ENCODE measurements around the gene NUP62.

NUP62 gene

DNA sequence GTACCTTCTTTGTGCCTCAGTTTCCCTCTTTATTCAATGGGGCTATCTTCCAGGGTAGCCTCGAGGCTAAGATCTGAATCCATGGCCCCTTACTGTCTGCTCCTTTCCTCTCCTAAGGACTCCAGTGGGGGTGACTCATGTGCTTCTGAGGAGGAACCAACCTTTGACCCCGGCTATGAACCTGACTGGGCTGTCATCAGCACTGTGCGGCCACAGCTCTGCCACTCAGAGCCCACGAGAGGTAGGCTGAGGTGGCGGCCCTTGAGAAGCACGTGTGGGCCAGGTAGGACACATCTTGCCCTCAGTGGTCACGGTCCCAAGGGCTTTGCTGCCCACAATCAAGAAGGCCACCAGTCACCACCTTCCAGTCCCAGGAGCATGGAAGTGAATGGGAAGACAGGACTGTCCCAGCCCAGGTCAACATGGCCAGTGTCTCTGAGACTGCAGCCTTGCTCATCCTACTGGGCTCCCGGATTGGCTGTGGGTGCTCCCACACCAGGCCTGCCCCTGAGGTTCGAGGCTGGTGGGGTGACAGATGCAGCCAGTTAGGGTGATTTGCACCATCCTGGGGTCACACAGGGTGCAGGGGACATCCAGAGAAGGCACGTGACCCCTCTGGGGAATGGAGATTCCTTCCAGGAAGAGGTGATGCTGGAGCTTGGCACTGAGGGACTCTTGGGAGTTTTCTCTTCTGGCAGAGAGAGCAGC is 49.0 kb downstream of the NUP62 start:
- no peak for DNase-seq (ENCODE audit: low read depth)

DNA sequence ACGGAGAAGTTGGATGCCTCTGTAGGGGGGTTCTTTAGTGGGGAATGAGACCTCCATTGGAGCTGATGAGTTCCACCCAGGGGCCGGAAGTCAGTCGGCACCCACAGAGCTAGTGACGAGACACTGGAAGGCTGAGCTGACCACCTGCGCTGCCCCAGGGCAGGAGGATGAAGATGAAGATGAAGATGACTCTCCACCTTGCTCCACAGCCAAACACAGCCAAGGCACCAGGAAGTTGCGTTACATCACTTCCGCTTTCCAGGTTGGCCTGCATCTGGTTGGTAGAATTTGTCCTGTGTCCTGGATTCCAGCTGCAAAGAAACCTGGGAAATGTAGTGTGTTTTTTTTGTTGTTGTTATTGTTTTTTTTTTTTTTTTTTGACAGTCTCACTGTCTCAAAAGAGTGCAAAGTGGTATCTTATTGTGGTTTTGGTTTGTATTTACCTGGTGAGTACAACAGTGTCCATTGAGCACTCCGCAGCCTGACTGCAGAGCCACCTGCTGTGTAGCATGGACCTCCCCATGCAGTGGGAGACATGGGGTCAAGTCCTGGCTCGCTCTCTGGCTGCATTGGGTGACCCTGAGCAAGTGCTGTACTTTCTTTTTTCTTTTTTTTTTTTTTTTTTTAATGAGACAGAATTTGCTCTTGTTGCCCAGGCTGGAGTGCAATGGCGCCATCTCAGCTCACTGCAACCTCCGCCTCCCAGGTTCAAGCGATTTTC is 49.9 kb downstream of the NUP62 start:
- DNase-seq (ENCODE audit: low read depth) = no peak

DNA sequence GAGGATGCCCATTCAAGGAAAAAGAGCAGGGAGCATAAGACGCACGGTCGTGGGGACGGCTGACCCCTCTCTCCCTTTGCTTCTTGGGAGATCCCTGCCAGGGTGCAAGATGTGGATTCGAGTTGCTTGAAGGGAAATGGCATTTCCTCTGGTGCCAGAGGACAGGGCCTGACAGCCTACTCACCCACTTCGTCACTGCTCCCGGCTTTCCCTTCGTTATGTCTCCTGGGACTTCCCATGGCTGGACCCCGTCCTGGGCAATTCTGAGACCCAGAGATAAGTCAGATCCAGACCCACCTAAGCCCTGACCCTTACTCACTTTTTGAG is 50.6 kb downstream of the NUP62 start:
- DNase-seq (ENCODE audit: low read depth) = no peak

DNA sequence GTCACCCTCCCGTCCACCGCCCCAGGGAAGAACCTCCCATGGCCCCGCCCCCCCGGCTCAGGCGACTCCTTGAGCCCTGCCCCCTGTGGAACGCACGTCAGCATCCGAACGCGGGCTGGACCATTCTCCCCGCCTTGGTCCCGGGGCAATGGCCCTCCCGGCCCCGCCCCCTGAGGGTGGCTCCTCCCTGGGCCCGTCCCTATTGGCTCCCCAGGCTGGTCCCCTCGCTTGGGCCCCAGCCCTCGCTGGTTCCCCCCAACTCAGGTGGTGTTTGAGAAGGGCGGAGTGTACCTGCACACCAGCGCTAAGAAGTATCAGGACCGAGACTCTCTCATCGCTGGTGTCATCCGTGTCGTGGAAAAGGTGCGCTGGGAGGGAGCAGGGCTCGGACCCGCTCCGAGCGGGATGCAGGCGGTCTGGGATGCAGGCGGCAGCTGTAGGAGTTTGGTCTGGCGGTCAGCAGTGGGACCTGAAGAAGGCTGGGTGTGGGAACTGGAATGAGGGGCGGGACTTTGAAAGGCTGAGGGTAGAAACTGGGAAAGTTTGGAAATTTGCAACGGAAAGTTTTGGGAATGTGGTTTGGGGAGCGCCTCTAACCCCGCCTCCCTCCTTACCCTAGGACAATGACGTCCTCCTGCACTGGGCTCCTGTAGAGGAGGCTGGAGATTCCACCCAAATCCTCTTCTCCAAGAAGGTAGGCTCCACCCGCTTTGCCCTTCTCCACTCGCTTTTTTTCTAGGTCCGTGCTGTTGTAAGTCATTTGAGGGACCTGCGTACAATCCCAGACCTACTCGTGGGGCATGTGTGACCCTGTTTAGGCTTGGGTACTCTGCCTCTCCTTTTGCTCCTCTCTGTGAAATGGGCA is 51.2 kb downstream of the NUP62 start:
- DNase-seq (ENCODE audit: low read depth) = peak; percentile 88

DNA sequence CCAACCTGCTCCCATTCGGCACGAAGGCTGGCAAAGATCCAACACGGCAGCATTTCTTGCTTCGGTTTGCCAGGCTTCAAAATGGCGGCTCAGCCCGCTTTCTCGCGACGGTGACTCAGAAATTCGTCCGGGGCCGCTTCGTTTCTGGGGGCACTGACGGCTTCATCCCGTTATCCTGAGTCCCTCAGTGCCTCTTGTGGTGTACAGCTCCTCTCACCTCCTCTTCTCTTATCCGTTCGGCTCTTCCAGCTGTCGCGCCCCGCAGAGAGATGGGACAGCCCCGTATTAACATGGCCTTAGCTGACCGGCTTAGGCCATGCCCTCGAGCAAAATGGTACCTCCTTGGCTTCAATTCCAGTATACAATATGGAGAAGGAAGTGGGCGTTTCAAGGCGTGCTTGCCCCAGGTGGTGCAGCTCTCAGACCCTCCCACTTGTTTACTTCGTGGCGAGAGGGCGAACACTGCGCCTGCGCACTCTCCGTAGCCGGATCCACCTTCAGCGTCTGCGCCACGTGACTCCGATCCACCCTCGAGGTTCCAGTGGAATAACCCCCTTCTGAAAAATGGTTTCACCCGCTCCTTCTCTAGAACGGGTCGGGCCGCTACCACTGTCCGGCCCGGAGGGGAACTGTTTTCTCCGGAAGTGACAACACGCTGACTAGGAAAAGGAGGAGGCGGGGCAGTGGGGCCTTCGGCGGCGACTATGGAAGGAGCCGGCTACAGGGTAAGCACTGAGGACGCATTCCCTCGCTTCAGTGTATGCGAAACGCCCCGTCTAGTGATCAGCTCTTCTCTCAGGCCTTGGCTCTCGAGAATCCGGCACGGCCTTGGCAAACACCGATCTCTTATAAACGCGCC is 52.1 kb downstream of the NUP62 start, which contains the start of the genes AKT1S1 and TBC1D17:
Gene AKT1S1 (minus strand): TSS at position 336 of the 859 bp plus-strand sequence. CDS start 4,060 bp downstream, outside the sequence.
Gene TBC1D17 (plus strand): TSS at position 683 of the 859 bp plus-strand sequence. CDS start 22 bp downstream, at position 705.
- DNase-seq (ENCODE audit: low read depth) = peak; percentile 99

DNA sequence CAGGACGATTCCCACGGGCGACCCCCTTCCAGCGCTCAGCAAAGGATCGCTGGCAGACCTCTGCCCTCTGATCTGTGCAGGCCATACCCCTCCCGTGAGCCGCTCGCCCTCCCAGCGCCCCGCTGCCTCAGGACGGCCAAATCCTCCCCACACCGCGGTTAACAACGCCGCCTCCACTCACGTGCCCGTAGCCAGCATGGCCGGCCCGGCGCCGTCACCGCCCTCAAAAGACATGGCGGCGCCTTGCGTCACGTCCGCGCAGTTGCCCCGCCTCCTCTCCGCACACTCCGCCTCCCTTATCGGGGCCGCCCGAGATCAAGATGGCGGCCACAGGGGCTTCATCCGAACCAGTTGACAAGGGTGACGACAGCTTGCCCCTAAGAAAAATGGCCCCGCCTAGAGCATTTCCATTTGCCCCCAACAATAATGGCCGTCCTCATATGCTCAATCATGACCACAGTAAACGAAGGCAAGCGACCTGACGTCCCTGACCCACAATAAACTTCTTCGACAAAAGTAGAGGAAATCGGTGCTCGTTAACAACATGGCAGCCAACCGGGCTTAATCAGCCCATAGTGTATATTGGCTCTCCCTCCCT is 52.8 kb downstream of the NUP62 start:
- peak; percentile 95 for DNase-seq (ENCODE audit: low read depth)

DNA sequence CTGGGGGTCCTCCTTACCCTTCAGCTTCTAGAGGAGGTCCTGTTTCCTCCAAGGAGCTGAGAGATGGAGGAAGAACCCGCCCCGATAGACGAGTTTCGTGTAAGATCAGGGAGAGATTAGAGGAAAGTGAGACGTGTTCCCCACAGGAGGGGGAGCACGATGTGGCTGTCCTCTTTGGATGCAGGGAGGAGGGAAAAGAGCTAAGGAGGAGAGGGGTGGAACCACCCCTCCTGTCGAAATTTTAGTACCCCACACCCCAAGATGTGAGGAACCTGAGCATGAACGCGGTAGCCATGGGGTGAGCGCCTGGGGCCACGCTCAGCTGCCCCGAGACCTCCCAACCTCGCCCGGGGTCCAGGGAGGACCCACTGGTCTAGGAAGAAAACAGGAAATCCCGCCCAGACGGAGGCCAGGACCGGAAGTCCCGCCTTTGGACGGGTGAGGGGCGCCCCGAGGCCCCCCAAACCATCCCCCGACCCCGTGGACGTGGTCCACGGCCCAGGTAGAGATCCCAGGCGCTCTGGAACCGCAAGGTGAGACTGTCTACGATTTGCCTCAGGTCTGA is 53.4 kb downstream of the NUP62 start:
- no peak for DNase-seq (ENCODE audit: low read depth)

DNA sequence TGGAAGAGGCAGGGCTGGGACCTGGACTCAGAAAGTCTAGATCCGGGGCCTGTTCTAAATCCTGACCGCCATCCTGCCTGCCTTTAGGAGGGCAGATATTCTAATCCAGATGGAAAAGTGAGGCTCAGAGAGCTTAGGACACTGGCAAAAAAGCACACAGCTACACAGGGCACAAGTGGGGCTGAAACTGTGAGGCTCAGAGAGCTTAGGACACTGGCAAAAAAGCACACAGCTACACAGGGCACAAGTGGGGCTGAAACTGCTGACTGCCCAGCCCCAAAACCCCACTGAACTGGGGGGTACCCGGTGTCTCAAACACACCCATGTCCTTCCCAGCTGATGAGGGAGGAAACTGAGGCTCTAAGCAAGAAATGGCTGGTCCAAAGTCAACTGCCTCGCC is 54.1 kb downstream of the NUP62 start:
- DNase-seq (ENCODE audit: low read depth) = no peak

DNA sequence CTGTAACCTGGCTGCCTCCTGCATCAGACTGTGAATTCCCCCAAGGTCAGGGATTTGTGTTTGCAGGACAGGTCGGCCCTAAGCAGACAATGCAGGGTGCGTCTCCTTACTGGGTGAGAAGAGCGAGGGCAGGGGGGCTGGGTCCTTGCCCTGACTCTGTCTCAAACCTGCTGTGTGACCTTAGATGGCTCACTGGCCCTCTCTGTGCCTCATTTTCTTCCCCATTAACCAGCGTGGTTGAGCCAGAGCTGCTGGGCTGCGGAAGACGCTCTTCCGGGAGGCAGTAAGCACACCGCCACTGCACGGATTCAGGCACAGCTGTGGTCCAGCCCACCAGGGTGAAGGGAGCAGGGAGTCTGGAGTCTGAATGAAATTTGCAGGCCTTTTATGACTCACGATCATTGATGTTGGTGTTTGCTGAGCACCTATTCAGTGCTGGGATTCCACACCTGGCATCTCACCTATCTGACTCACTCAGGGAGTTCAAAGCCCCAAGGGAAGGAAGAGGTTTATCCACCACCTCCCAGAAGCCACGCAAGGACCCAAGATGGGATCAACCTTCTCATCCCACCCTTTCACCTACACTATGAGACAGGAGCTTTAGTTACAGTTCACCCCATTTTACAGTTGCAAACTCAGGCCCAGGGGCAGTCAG is 54.7 kb downstream of the NUP62 start:
- DNase-seq (ENCODE audit: low read depth) = no peak

DNA sequence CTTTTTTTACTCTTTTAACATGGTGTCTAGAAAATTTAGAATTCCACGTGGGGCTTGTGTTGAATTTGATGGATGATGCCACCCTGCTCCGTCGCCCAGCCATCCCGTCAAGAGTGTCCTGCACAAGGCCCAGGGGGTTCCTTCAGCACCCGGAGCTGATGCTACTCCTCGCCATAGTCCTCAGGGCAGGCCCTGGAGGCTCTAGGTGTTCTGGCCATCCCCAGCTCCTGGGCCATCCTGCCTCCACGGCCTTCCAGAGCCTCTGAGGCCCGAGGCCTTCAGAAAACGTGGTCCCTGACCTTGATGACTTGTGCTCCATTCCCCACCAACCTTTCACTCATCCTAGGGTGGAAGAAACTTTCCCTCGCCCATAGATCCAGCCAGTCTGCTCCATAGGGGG is 55.5 kb downstream of the NUP62 start:
- no peak for DNase-seq (ENCODE audit: low read depth)

DNA sequence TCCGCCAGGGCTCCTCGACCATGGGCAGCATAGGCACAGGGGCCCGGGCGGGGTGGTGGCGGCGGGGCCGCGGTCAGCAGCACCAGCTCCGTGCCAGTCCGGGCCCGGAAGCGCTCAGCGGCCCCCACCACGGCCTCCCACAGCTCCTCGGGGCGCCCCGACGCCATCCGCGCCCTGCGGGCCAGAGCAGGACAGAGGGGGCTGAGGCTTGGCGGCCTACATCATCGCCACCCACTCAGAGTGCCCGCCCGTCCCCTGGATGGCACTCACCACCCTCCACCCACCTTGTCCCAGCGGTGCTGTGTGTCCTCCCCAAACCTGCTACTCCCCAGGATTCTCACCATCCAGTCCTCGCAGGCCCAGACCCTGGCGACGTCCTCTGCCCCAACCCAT is 56.2 kb downstream of the NUP62 start:
- no peak for DNase-seq (ENCODE audit: low read depth)

DNA sequence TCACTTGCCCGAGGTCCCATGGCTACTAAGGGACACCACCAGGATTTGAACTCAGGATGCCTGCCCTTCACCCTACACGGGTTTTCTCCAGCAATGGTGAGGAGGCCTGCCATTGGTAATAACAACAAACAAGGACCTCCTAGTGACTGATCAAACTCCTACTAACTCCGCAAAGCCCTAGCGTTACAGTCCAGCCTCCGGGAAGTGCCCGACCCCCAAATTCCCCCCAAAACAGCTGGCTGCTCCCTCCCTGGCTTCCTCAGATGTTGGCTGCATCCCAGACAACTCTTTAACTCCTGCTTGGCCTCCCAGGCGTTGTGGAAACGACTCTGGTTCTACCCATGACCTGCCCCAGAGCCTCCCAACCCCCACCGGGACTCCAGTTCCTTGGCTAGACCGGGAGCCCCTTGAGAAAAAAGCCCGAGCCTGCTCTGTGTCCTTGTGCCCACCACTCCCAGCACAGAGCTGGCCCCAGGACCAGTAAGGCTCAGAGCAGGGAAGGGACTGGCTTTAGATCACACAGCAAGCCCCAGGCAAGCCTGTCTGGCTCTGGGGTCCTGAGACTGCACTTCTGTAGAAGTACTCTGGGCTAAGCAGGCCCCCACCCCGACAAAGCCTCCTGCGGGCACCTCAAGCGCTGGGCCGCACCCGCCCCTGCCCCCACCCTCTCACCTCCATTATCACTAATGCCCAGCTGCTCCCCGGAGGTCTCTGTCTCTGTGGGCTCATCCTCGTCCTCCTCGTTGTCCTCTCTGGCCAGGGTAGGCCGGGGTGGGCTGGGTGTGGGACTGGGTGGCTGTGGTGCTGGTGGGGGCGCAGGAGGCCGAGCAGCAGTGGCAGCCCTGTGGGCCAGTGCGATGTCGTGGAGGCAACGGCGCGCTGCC is 56.8 kb downstream of the NUP62 start:
- no peak for DNase-seq (ENCODE audit: low read depth)

DNA sequence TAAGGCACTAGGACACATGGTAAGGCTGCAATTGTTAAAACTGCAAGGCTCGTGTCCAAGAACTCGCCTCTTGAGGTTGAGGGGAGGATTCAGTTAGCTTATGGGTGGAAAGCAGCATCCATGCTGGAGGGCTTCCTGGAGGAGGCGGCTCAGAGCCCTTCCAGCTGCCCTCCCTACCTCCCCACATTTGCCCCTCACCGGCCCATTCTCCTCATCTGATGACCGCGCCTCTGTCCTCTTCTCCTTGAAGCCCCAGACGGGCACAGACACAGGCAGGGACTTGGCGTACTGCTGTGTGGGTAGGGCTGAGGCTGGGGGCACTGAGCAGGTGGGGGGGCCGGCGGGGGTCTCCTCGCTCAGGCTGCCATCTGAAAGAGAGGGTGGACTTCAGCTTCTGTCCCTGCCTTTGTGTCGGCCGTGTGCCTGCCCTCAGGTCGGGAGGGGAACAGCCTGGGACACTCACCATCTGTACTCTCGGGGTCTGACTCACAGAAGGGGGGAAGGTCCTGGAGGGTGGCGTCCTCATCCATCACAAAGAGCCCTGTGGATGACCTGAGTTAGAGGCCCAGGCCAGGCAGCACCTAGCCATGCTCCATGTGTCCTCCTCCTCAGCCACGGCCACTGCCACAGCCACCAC is 57.8 kb downstream of the NUP62 start:
- DNase-seq (ENCODE audit: low read depth) = no peak

DNA sequence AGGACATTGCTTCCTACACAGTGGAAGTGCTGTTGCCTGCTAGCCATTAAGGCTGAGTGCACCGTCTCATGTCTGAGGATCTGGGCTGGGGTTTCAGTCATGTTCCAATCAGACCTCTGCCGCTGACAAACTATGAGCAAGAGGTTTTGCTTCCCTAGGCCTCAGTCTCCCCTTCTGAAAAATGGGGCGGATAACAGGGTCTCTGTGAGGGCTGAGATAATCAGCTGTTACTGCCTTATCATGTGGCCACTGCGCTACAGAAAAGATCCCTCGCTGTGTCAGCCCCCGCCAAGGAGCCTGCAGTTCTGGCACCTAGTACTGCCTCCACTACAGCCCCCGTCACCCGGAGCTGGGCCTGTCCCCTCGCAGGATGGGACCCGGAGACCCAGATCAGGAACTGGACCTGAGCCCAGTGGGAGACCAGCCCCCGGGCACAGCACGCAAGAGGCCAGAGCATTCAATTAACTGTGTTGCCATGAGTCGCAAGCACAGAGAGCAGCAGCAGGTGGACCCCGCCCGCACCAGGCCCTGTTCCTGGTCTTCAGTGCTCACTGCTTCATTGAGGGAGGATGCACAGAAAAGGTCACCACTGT is 58.9 kb downstream of the NUP62 start:
- no peak for DNase-seq (ENCODE audit: low read depth)

DNA sequence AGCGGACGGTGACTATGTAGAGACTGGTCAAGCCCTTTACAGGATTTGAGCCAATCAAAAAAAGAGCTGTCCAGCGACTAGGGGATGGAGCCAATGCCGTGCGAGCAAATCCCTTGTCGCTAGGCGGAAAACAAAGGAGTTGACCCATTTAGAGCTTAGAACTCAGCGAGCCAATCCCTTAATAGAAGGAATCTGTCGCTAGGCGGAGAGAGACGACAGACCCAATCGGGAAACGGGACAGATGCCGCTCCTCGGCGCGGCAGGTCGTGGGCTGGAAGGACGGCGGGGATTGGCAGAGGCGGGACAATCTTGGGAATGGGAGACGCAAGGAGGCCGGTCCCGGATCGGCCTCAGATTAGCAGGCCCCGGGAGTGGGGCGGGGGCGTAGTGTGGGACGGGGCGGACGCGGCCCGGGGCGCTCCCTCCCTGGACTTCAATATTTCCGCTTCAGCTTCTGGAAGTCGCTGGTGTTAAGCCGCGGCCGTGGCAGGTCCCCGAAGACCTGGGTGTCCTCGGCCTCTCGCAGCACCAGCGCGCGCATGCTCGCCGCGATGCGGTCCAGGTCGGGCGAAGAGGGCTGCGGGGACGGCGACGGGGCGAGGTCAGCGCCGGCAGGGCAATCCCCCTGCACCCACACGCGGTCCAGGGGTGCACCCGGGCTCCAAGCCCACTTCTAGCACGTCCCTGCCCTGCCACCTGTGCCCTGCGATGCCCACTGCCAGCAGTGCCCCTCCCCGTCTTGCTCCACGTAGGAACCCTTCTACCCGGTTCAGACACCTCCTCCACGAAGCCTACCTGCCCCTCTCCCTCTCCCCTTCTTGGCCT is 59.6 kb downstream of the NUP62 start:
- DNase-seq (ENCODE audit: low read depth) = peak; percentile 99

DNA sequence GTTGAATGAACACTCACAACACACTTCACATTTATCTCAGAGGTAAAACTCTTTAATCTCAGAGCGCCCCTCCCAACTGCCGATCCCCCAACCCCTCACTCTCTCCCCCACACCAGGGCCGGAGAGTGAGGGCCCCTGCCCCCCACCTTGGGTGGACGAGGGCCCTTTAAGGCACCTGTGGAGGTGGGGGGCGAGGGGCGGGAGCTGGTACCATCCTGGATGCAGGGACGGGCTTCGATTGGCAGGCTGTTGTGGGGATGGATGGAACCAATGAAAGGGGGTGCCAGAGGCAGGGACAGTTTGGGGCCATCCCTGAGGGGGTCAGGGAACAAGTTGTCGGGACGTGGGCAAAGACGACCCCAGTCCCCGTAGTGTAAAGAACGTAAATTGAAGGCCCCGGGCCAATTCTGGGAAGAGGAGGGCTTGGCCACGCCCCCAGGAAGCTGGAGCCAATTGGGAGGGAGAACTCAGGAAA is 60.3 kb downstream of the NUP62 start:
- DNase-seq (ENCODE audit: low read depth) = no peak
